ENCODE measurements around the gene PRX. TPM values are rescaled to one million over a fixed set of nuclear protein-coding genes. Genes with fewer than 3 reads are reported as not detected.

PRX gene
- polyA plus RNA-seq, 1 donor from 2014 or later: 0.20 TPM

DNA sequence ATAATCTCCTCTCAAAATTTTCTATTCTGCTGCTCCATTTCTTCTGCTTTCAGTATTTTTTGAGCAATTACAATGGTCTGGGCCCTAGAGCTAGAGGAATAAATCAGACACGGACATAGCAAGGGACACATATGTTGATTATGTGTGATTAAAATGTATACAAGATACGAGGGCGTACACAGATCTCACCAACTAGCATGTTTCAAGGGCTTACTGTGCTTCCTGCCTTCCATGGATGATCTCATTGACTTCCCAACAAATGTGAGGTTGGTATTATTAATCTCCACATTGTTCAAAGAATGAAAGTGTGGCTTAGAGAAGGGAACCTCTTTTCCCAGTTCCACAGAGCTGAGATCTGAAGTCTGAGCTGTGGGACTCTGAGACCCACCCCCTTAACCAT, 55.5 kb downstream of the PRX start:
- no peak overlapping the region for H3K27ac ChIP-seq (ENCODE audit: low read length)

More for the DNA sequence above, 55.5 kb downstream of the PRX start:
- H3K9me3 ChIP-seq (ENCODE audit: low read length): no peaks in the 10 kb centered on the region
- no peak overlapping the region for H3K9ac ChIP-seq (ENCODE audit: low read length)
- H3K4me3 ChIP-seq (ENCODE audit: low read length): no peak overlapping the region
- TF ChIP-seq SMC3 (conservative IDR thresholded peaks at IDR 0.05; ENCODE audit: poor library complexity): no peak
- no peak for TF ChIP-seq REST (IDR thresholded peaks at IDR 0.05; ENCODE audit: borderline replicate concordance)
- TF ChIP-seq CTCF (IDR thresholded peaks at IDR 0.05; ENCODE audit: poor library complexity, severe bottlenecking): no peak
- no peak for TF ChIP-seq EZH2 (IDR thresholded peaks at IDR 0.05; ENCODE audit: borderline replicate concordance, insufficient read depth, low read length, poor library complexity, severe bottlenecking)
- TF ChIP-seq EP300 (conservative IDR thresholded peaks at IDR 0.05; ENCODE audit: poor library complexity, severe bottlenecking): no peak
- TF ChIP-seq MXI1 (conservative IDR thresholded peaks at IDR 0.05; ENCODE audit: poor library complexity, severe bottlenecking): no peak
- TF ChIP-seq POLR2AphosphoS5 (IDR thresholded peaks at IDR 0.05): no peak
- no peak for TF ChIP-seq TAF1 (IDR thresholded peaks at IDR 0.05; ENCODE audit: low read depth)
- no peak for TF ChIP-seq RAD21 (conservative IDR thresholded peaks at IDR 0.05)
- no peaks in the 10 kb centered on the region for H4K20me1 ChIP-seq (ENCODE audit: insufficient read depth)
- no peak overlapping the region for H2AFZ ChIP-seq (ENCODE audit: low read depth, low read length)
- peaks cover 4% of the 10 kb centered on the region for H3K79me2 ChIP-seq (replicated peaks; ENCODE audit: insufficient read depth, low read length)
- H3K4me2 ChIP-seq (ENCODE audit: low read length): no peak overlapping the region
- H3K36me3 ChIP-seq (ENCODE audit: insufficient read depth, low read length): no peaks in the 10 kb centered on the region
- no peaks in the 10 kb centered on the region for H3F3A ChIP-seq (ENCODE audit: insufficient read depth, low read length, poor library complexity, severe bottlenecking)
- H3K27me3 ChIP-seq (ENCODE audit: insufficient read depth, low read depth, low read length): no peaks in the 10 kb centered on the region
- H3K9me2 ChIP-seq (ENCODE audit: insufficient read depth, low read length): no peaks in the 10 kb centered on the region

All from neural cell (in vitro differentiated cells).